IMR-90 (cell line): ENCODE data around the gene DBNL. TPM values are rescaled to one million over a fixed set of nuclear protein-coding genes. Genes with fewer than 3 reads are reported as not detected.

Experiments
- ATAC-seq: fragments of 200-7000 bp; cut with Tn5 transposase; 2 replicates; pipeline ENCODE4 v1.9.1; 2020; ENCODE audit warnings: low read depth, mild to moderate bottlenecking, moderate library complexity
- BruUV-seq: library from RNA; stranded (reverse); fragments of 400-500 nt; replicated peaks from 2 replicates; lab custom pipeline; 2021; lab: Mats Ljungman, UMichigan
- CTCF ChIA-PET: fragments of 300-600 bp; formaldehyde crosslinking; extraction: SDS; loops from one replicate; lab custom pipeline; 2021; ENCODE audit warnings: antibody characterized with exemption; lab: Yijun Ruan, JAX
- POLR2A ChIA-PET: fragments of 300-600 bp; sonication (Branson Sonifier 250); formaldehyde crosslinking; loops from one replicate; lab custom pipeline; 2022; ENCODE audit warnings: antibody characterized with exemption; ENCODE audit not compliant: unreplicated experiment; lab: Charles Lee
- DNase-seq: peaks from one replicate; pipeline ENCODE4 v3.0.0; 2013
- H2AFZ ChIP-seq: replicated peaks from 2 replicates; pipeline ENCODE3; 2013; ENCODE audit warnings: low read length, mild to moderate bottlenecking; ENCODE audit not compliant: poor library complexity
- H2AK5ac ChIP-seq: 2 replicates; pipeline ENCODE4 v1.6.1; 2013; ENCODE audit warnings: low read depth, low read length, inconsistent platforms
- H2AK9ac ChIP-seq: replicated peaks from 2 replicates; pipeline ENCODE3; 2013; ENCODE audit warnings: mild to moderate bottlenecking, low read depth, low read length, moderate library complexity; ENCODE audit not compliant: poor library complexity
- H2BK120ac ChIP-seq: 2 replicates; pipeline ENCODE4 v1.6.1; 2013; ENCODE audit warnings: low read depth, low read length, inconsistent platforms
- H2BK15ac ChIP-seq: 3 replicates; pipeline ENCODE4 v1.6.1; 2013; ENCODE audit warnings: low read depth, low read length, inconsistent platforms
- H2BK20ac ChIP-seq: 2 replicates; pipeline ENCODE4 v1.6.1; 2013; ENCODE audit warnings: low read depth, mild to moderate bottlenecking, inconsistent platforms, low read length, moderate library complexity
- H2BK5ac ChIP-seq: 2 replicates; pipeline ENCODE4 v1.6.1; 2013; ENCODE audit warnings: mild to moderate bottlenecking, low read depth, low read length, inconsistent platforms; ENCODE audit not compliant: poor library complexity, severe bottlenecking
- H3K14ac ChIP-seq: replicated peaks from 2 replicates; pipeline ENCODE4 v1.6.1; 2013; ENCODE audit warnings: low read depth, low read length, inconsistent platforms
- H3K18ac ChIP-seq: 2 replicates; pipeline ENCODE4 v1.6.1; 2013; ENCODE audit warnings: low read depth, low read length, control low read depth
- H3K23ac ChIP-seq: 2 replicates; pipeline ENCODE4 v1.6.1; 2013; ENCODE audit warnings: low read depth, low read length, inconsistent platforms
- H3K27ac ChIP-seq: 2 replicates; pipeline ENCODE4 v1.5.1; 2013; ENCODE audit warnings: mild to moderate bottlenecking, control low read depth, low read length; ENCODE audit not compliant: insufficient read depth
- H3K27me3 ChIP-seq: 2 replicates; pipeline ENCODE4 v1.6.1; 2013; ENCODE audit warnings: low read length; ENCODE audit not compliant: control insufficient read depth, insufficient read depth
- H3K36me3 ChIP-seq: 2 replicates; pipeline ENCODE4 v1.6.1; 2013; ENCODE audit warnings: low read length, mixed read lengths; ENCODE audit not compliant: control insufficient read depth, insufficient read depth
- H3K4ac ChIP-seq: 2 replicates; pipeline ENCODE4 v1.6.1; 2013; ENCODE audit warnings: low read depth, low read length, inconsistent platforms
- H3K4me1 ChIP-seq: 2 replicates; pipeline ENCODE4 v1.6.1; 2013; ENCODE audit warnings: low read length, mixed read lengths; ENCODE audit not compliant: control insufficient read depth, insufficient read depth
- H3K4me2 ChIP-seq: 2 replicates; pipeline ENCODE4 v1.6.1; 2013; ENCODE audit warnings: low read depth, mild to moderate bottlenecking, control low read depth, low read length, moderate library complexity
- H3K4me3 ChIP-seq: 2 replicates; pipeline ENCODE4 v1.5.1; 2013; ENCODE audit warnings: low read depth, mild to moderate bottlenecking, control low read depth, low read length, moderate library complexity; ENCODE audit not compliant: insufficient read depth
- H3K56ac ChIP-seq: 2 replicates; pipeline ENCODE4 v1.6.1; 2013; ENCODE audit warnings: low read length, inconsistent platforms; ENCODE audit not compliant: insufficient read depth; ENCODE audit errors: extremely low read depth
- H3K79me1 ChIP-seq, 2 experiments: 2 replicates each; pipeline ENCODE4 v1.6.1; 2013; ENCODE audit warnings: low read length in 2 of 2, inconsistent platforms in 1 of 2, low read depth in 1 of 2
- H3K9ac ChIP-seq: 2 replicates; pipeline ENCODE4 v1.6.1; 2013; ENCODE audit warnings: low read depth, low read length, control low read depth
- H3K9me1 ChIP-seq: 2 replicates; pipeline ENCODE4 v1.6.1; 2013; ENCODE audit warnings: low read length, inconsistent platforms; ENCODE audit not compliant: insufficient read depth
- H3K9me3 ChIP-seq: 2 replicates; pipeline ENCODE4 v1.6.1; 2013; ENCODE audit warnings: low read length; ENCODE audit not compliant: control insufficient read depth, insufficient read depth
- H4K20me1 ChIP-seq: 2 replicates; pipeline ENCODE4 v1.6.1; 2013; ENCODE audit warnings: low read length, inconsistent platforms; ENCODE audit not compliant: insufficient read depth
- H4K5ac ChIP-seq: 2 replicates; pipeline ENCODE4 v1.6.1; 2013; ENCODE audit warnings: mild to moderate bottlenecking, low read depth, low read length, control low read depth
- H4K8ac ChIP-seq, 2 experiments: 2 replicates each; pipeline ENCODE4 v1.6.1; 2013; ENCODE audit warnings: low read depth in 2 of 2, low read length in 2 of 2, control low read depth in 1 of 2, inconsistent platforms in 1 of 2
- H4K91ac ChIP-seq: 2 replicates; pipeline ENCODE4 v1.6.1; 2013; ENCODE audit warnings: low read depth, low read length, inconsistent platforms; ENCODE audit not compliant: insufficient read depth
- BHLHE40 ChIP-seq: fragments of 150-350 bp; IDR thresholded peaks from 2 replicates; pipeline ENCODE4 v1.6.1; 2016; ENCODE audit warnings: mild to moderate bottlenecking, low read depth, low read length
- CEBPB ChIP-seq: IDR thresholded peaks from 2 replicates; pipeline ENCODE4 v1.6.1; 2012; ENCODE audit warnings: low read depth, low read length, improper control_type of control experiment
- CHD1 ChIP-seq: IDR thresholded peaks from 2 replicates; pipeline ENCODE4 v1.6.1; 2012; ENCODE audit warnings: low read depth, low read length, improper control_type of control experiment
- FOS ChIP-seq: fragments of 150-350 bp; IDR thresholded peaks from 2 replicates; pipeline ENCODE4 v1.6.1; 2016; ENCODE audit warnings: low read depth, low read length
- MXI1 ChIP-seq: IDR thresholded peaks from 2 replicates; pipeline ENCODE4 v1.6.1; 2012; ENCODE audit warnings: low read depth, mild to moderate bottlenecking, low read length, moderate library complexity, borderline replicate concordance
- NFE2L2 ChIP-seq: fragments of 150-350 bp; IDR thresholded peaks from 2 replicates; pipeline ENCODE4 v1.6.1; 2016; ENCODE audit warnings: low read depth, mild to moderate bottlenecking, low read length
- RFX5 ChIP-seq: IDR thresholded peaks from 2 replicates; pipeline ENCODE4 v1.8.0; 2012; ENCODE audit warnings: low read depth, mild to moderate bottlenecking, low read length, moderate library complexity
- USF2 ChIP-seq: fragments of 150-350 bp; IDR thresholded peaks from 2 replicates; pipeline ENCODE4 v1.6.1; 2017; ENCODE audit warnings: mild to moderate bottlenecking, antibody characterized with exemption, low read length, low read depth
- WGBS, 2 experiments: methylation state at CpG; one replicate each; pipeline versions ENCODE4 v1.1.5 to v1.1.7; 2013; ENCODE audit warnings: missing lambda C conversion rate in 2 of 2; ENCODE audit not compliant: insufficient read length in 1 of 2; ENCODE audit errors: extremely low coverage in 2 of 2; 5-methylcytosine and 5-hydroxymethylcytosine counted together
- dilution Hi-C: fragments of 300-500 bp; cut with HindIII; formaldehyde crosslinking; loops from one replicate; pipeline ENCODE4 v1.14.3; 2018; ENCODE audit warnings: low sequenced_read_pairs; ENCODE audit not compliant: unreplicated experiment
- in situ Hi-C: fragments of 300-500 bp; cut with MboI; formaldehyde crosslinking; loops from 3 replicates; pipeline ENCODE4 v1.14.3; 2019; ENCODE audit warnings: low sequenced_read_pairs, inconsistent platforms, mixed read lengths
- intact Hi-C: fragments of 100-400 bp; cut with micrococcal nuclease; formaldehyde crosslinking; loops from 2 replicates; pipeline ENCODE4 v1.10.0; 2022
- polyA plus RNA-seq, 3 experiments: library from polyadenylated mRNA; depleted of rRNA; stranded (reverse); fragments of >200 nt; gene quantifications; 2 replicates each; pipeline ENCODE4 v1.2.3, GENCODE V29; 2012; ENCODE audit warnings: low replicate concordance in 1 of 3
- total RNA-seq: library from RNA; depleted of rRNA; stranded (reverse); fragments of >200 nt; gene quantifications from 2 replicates; pipeline ENCODE4 v1.2.3, GENCODE V29; 2012

Gene DBNL
- total and polyA plus RNA-seq, 2 of the 4 experiments (the other 2 are of a cell fraction): 157 to 179 TPM

- ChIA-PET POLR2A (no interaction called here), CTCF (no interaction called here)
- no peak overlapping the region for H3K14ac ChIP-seq
- no CpG with 5 or more reads among the region's 2 CpGs for WGBS, 2 experiments
- H2BK120ac ChIP-seq: no peak overlapping the region
- no peak overlapping the region for H3K56ac ChIP-seq
- TF ChIP-seq RFX5 (no peak), FOS (no peak), BHLHE40 (no peak), CHD1 (no peak), CEBPB (no peak), NFE2L2 (no peak), USF2 (no peak), MXI1 (no peak)
- in situ Hi-C loops (no loop called here), intact Hi-C loops (no loop called here), dilution Hi-C loops (no loop called here)
- H3K9me3 ChIP-seq: no peaks in the 10 kb centered on the region
- H2AK5ac ChIP-seq: no peak overlapping the region
- DNase-seq: no peak
- H2BK15ac ChIP-seq: no peak overlapping the region
- no peak overlapping the region for H4K8ac ChIP-seq
- H4K20me1 ChIP-seq: peaks cover 15% of the 10 kb centered on the region; the same call in 1 of the 2 replicates
- no peak for ATAC-seq
- no peak overlapping the region for H2AFZ ChIP-seq
- peaks cover 10% of the 10 kb centered on the region for H3K4me1 ChIP-seq
- H3K27ac ChIP-seq: no peak overlapping the region
- H4K5ac ChIP-seq: no peak overlapping the region
- BruUV-seq: no TSS peak
- H3K79me1 ChIP-seq: peaks cover 18 to 32% of the 10 kb centered on the region in 2 experiments
- H3K4me3 ChIP-seq: no peak overlapping the region
- no peak overlapping the region for H4K91ac ChIP-seq
- H3K36me3 ChIP-seq: peaks cover 8% of the 10 kb centered on the region
- H3K27me3 ChIP-seq: no peaks in the 10 kb centered on the region
- no peak overlapping the region for H3K18ac ChIP-seq
- H3K9ac ChIP-seq: no peak overlapping the region
- H3K4me2 ChIP-seq: no peak overlapping the region
- H2BK5ac ChIP-seq: no peak overlapping the region
- peaks cover 20% of the 10 kb centered on the region for H3K9me1 ChIP-seq
- H3K23ac ChIP-seq: no peak overlapping the region
- no peak overlapping the region for H3K4ac ChIP-seq
- H2AK9ac ChIP-seq: no peak overlapping the region
- H2BK20ac ChIP-seq: no peak overlapping the region
Measured at GRCh38 chr7:44042221-44042620, 2.3 kb upstream of the DBNL start.
